ENCODE results near the gene POLR3E.

POLR3E gene

DNA sequence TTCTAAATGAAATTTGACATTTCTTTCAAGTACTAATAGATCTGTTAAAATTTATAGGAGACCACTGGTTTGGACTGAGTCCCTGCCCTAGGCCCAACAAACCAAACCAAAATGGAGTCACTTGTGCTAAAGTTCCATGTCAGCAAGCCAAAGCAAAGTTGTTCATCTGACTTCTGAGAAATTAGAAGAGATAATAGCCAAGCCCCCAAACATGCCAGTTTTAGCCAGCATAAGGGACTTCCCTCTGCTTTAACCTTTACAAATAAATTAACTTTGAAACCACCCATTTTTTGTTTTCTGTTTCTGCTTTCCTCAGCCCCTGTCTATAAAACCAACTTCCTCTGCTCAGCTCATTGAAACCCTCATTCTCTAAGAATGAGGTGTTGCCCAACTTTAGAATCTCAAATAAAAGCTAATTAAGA is 58.3 kb downstream of the POLR3E start:
- no peak for DNase-seq (ENCODE audit: low spot score)
- in situ Hi-C loops (cut with MboI; ENCODE audit: low pct_unique_long_range_greater_than_20kb, low sequenced_read_pairs, unreplicated experiment), result no loop called here
- TF ChIP-seq, protein P1, sequence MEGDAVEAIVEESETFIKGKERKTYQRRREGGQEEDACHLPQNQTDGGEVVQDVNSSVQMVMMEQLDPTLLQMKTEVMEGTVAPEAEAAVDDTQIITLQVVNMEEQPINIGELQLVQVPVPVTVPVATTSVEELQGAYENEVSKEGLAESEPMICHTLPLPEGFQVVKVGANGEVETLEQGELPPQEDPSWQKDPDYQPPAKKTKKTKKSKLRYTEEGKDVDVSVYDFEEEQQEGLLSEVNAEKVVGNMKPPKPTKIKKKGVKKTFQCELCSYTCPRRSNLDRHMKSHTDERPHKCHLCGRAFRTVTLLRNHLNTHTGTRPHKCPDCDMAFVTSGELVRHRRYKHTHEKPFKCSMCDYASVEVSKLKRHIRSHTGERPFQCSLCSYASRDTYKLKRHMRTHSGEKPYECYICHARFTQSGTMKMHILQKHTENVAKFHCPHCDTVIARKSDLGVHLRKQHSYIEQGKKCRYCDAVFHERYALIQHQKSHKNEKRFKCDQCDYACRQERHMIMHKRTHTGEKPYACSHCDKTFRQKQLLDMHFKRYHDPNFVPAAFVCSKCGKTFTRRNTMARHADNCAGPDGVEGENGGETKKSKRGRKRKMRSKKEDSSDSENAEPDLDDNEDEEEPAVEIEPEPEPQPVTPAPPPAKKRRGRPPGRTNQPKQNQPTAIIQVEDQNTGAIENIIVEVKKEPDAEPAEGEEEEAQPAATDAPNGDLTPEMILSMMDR (IDR thresholded peaks at IDR 0.05; ENCODE audit: extremely low read depth, insufficient read depth, missing control alignments), result no peak

DNA sequence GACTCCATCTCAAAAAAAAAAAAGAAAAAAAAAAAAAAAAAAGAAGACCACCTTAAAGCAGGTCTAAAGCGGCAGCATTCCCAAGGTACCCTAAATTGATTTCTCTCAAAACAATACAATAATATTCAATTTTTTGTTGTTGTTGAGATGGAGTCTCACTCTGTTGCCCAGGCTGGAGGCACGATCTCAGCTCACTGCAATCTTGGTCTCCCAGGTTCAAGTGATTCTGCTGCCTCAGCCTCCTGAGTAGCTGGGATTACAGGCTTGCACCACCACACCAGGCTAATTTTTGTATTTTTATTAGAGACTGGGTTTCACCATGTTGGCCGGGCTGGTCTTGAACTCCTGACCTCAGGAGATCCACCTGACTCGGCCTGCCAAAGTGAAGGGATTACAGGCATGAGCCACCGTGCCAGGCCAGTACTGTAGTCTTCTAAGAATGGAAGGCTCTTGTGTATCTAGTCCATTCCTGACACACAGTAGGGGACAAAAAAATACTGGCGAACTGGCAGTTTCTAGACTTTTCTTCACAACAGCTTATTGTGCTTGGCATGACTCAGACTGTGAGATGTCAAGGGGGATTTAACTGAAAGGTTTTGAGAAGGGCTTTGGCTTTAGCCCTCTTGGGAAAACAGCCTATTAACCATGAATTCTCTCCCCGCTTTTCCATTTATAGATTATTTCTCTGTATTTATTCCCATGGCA is 59.9 kb downstream of the POLR3E start:
- DNase-seq (ENCODE audit: low spot score), result no peak
- TF ChIP-seq, protein P1 (IDR thresholded peaks at IDR 0.05; ENCODE audit: extremely low read depth, insufficient read depth, missing control alignments), result no peak
- in situ Hi-C loops (cut with MboI; ENCODE audit: low pct_unique_long_range_greater_than_20kb, low sequenced_read_pairs, unreplicated experiment), result no loop called here

DNA sequence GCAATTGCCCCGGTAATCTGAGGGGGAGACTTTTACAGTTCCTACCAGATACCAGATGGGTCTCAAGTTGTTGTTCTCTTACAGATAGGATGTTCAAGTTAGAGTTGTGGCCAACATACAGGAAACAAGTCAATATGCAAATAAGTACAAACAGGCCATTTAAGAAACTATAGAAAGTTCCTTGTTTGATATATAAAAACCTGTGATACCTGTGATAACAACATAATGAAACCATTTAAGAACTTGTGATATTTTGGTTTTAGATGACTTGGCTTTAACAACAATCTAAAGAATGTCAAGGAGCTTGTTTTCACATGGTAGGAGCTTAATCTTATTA is 60.4 kb downstream of the POLR3E start:
- DNase-seq (ENCODE audit: low spot score), result no peak
- TF ChIP-seq, protein P1 (IDR thresholded peaks at IDR 0.05; ENCODE audit: extremely low read depth, insufficient read depth, missing control alignments), result no peak
- in situ Hi-C loops (cut with MboI; ENCODE audit: low pct_unique_long_range_greater_than_20kb, low sequenced_read_pairs, unreplicated experiment), result no loop called here

DNA sequence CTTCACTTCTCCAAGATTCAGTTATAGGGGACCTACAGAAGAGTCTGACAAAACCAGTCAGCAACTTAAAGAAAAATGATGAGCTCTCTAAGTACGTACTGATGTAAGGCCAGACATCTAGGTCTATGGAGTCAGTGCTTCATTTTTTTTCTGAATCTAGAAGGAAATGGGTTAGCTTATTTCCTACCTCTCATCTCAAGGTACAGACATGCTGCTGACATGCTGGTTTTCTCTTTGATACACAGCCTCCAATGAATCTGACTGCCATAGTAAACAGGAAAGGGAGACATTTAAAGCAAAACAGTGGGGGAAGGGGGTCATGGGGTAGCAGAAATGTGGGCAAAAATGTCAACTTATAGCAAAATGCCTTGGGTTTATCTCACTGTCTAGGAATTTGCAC is 60.8 kb downstream of the POLR3E start:
- TF ChIP-seq, protein P1 (IDR thresholded peaks at IDR 0.05; ENCODE audit: extremely low read depth, insufficient read depth, missing control alignments), result no peak
- no peak for DNase-seq (ENCODE audit: low spot score)
- in situ Hi-C loops (cut with MboI; ENCODE audit: low pct_unique_long_range_greater_than_20kb, low sequenced_read_pairs, unreplicated experiment), result no loop called here

DNA sequence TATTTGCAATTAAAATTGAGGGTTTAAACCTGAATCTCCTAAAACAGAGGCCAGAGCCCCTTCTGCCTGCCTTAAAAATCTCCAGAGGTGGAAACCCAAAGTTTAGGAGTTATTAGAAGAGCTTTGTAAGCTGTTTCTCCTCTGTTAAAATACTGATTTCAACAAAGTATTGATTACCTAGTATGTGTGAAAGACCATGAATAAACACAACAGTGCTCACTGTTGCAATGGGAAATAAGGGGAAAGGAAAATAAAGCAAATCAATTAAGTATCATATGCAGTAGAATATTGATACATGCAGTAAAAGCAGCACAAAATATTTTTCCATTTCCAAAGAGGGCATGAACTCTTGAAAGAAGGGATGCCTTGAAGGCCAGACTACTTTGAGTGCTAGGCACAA is 62.5 kb downstream of the POLR3E start:
- no peak for DNase-seq (ENCODE audit: low spot score)
- in situ Hi-C loops (cut with MboI; ENCODE audit: low pct_unique_long_range_greater_than_20kb, low sequenced_read_pairs, unreplicated experiment), result no loop called here
- TF ChIP-seq, protein P1 (IDR thresholded peaks at IDR 0.05; ENCODE audit: extremely low read depth, insufficient read depth, missing control alignments), result no peak

DNA sequence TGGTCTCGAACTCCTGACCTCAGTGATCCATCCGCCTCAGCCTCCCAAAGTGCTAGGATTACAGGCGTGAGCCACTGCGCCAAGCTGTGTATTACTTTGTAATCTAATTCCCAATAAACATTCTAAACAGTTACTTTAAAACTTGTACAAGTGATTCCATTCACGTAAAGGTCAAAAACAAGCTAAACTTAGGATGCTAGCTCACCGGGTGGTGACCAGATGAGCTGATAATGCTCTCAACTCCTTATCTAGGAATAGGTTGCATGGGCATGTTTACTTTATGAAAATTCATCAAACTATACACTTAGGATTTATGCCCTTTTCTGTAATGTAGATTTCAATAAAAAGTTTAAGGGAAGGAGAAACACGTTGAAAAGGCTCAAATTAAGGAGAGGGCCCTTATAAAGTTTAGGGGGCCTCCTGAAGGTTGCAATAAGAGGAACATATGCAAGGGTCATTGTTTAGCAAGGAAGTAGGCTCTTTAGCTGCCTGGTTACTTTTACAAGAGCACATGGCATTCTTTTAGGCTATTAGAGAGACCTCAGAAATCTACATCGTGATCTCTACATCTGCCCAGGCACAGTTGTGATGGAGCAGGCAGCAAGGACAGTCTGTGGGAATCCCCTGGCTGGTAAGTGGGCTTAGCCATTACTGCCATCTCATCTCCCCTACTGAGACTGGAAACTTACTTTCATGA is 63.9 kb downstream of the POLR3E start:
- in situ Hi-C loops (cut with MboI; ENCODE audit: low pct_unique_long_range_greater_than_20kb, low sequenced_read_pairs, unreplicated experiment), result no loop called here
- TF ChIP-seq, protein P1 (IDR thresholded peaks at IDR 0.05; ENCODE audit: extremely low read depth, insufficient read depth, missing control alignments), result no peak
- no peak for DNase-seq (ENCODE audit: low spot score)

Data from GM13977 (cell line).